Measurements from ENCODE around the gene GOLT1A. TPM values are rescaled to one million over a fixed set of nuclear protein-coding genes. Genes with fewer than 3 reads are reported as not detected.
"Not testable (repeated sequence)": the region's sequence is repeated elsewhere in the genome, so short reads cannot be mapped to it uniquely, and the experiment has no call there.

Gene GOLT1A
- polyA plus RNA-seq, 4 donors, result 42.8 to 136 (median 112) TPM

- no peak for DNase-seq
- peaks cover 0 to 63% (median 16%) of the 10 kb centered on the region in 3 donors for H3K36me3 ChIP-seq (ENCODE audit: control insufficient read depth in 3 of 3, insufficient read depth in 2 of 3, low read depth in 1 of 3, low read length in 3 of 3)
Measured at GRCh38 chr1:204241050-204241449, 27.3 kb upstream of the GOLT1A start.

GRCh38 chr1:204240233-204240632 lies 26.4 kb upstream of the GOLT1A start:
- Histone ChIP-seq H3K36me3 (ENCODE audit: control insufficient read depth in 3 of 3, insufficient read depth in 2 of 3, low read depth in 1 of 3, low read length in 3 of 3) (peaks cover 0 to 60% (median 16%) of the 10 kb centered on the region in 3 donors), H3K4me3 (ENCODE audit: low read depth in 1 of 3, low read length in 3 of 3) (no peak overlapping the region), H3K9me3 (ENCODE audit: control insufficient read depth in 2 of 2, insufficient read depth in 1 of 2, low read depth in 1 of 2, low read length in 1 of 2) (no peaks in the 10 kb centered on the region), H3K27me3 (ENCODE audit: control insufficient read depth in 3 of 3, insufficient read depth in 3 of 3, low read length in 3 of 3) (no peaks in the 10 kb centered on the region), H3K4me1 (ENCODE audit: control insufficient read depth in 3 of 3, insufficient read depth in 2 of 3, low read depth in 1 of 3, low read length in 2 of 3) (no peaks in the 10 kb centered on the region), H3K27ac (ENCODE audit: low read depth in 1 of 3, low read length in 2 of 3) (no peak overlapping the region)
- 73 to 93% (median 80%) methylated on average over 1 of the region's 1 CpG for WGBS, 3 donors
- DNase-seq (no peak), FAIRE-seq (no peak)

More at GRCh38 chr1:204241050-204241449, 27.3 kb upstream of the GOLT1A start:
- H3K27ac ChIP-seq (ENCODE audit: low read depth in 1 of 3, low read length in 2 of 3), result no peak overlapping the region
- no peaks in the 10 kb centered on the region for H3K27me3 ChIP-seq (ENCODE audit: control insufficient read depth in 3 of 3, insufficient read depth in 3 of 3, low read length in 3 of 3)
- H3K4me3 ChIP-seq (ENCODE audit: low read depth in 1 of 3, low read length in 3 of 3), result no peak overlapping the region
- FAIRE-seq, result no peak
- H3K4me1 ChIP-seq (ENCODE audit: control insufficient read depth in 3 of 3, insufficient read depth in 2 of 3, low read depth in 1 of 3, low read length in 2 of 3), result no peaks in the 10 kb centered on the region
- 48 to 67% (median 52%) methylated on average over 2 of the region's 2 CpGs for WGBS, 3 donors
- no peaks in the 10 kb centered on the region for H3K9me3 ChIP-seq (ENCODE audit: control insufficient read depth in 2 of 2, insufficient read depth in 1 of 2, low read depth in 1 of 2, low read length in 1 of 2)

GRCh38 chr1:204239401-204239800 lies 25.6 kb upstream of the GOLT1A start:
- peaks cover 0 to 52% (median 11%) of the 10 kb centered on the region in 3 donors for H3K36me3 ChIP-seq (ENCODE audit: control insufficient read depth in 3 of 3, insufficient read depth in 2 of 3, low read depth in 1 of 3, low read length in 3 of 3)
- not testable (repeated sequence) for H3K27me3 ChIP-seq (ENCODE audit: control insufficient read depth in 3 of 3, insufficient read depth in 3 of 3, low read length in 3 of 3); H3K27ac ChIP-seq (ENCODE audit: low read depth in 1 of 3, low read length in 2 of 3); FAIRE-seq; H3K4me1 ChIP-seq (ENCODE audit: control insufficient read depth in 3 of 3, insufficient read depth in 2 of 3, low read depth in 1 of 3, low read length in 2 of 3); H3K4me3 ChIP-seq (ENCODE audit: low read depth in 1 of 3, low read length in 3 of 3); DNase-seq; H3K9me3 ChIP-seq (ENCODE audit: control insufficient read depth in 2 of 2, insufficient read depth in 1 of 2, low read depth in 1 of 2, low read length in 1 of 2)
- 70 to 84% (median 76%) methylated on average over 3 of the region's 3 CpGs for WGBS, 3 donors

GRCh38 chr1:204238520-204238919 lies 24.7 kb upstream of the GOLT1A start:
- not testable (repeated sequence) for DNase-seq; FAIRE-seq; H3K9me3 ChIP-seq (ENCODE audit: control insufficient read depth in 2 of 2, insufficient read depth in 1 of 2, low read depth in 1 of 2, low read length in 1 of 2); H3K4me1 ChIP-seq (ENCODE audit: control insufficient read depth in 3 of 3, insufficient read depth in 2 of 3, low read depth in 1 of 3, low read length in 2 of 3); H3K27ac ChIP-seq (ENCODE audit: low read depth in 1 of 3, low read length in 2 of 3); H3K27me3 ChIP-seq (ENCODE audit: control insufficient read depth in 3 of 3, insufficient read depth in 3 of 3, low read length in 3 of 3); H3K4me3 ChIP-seq (ENCODE audit: low read depth in 1 of 3, low read length in 3 of 3)
- WGBS, 3 donors, result 89 to 95% (median 91%) methylated on average over 2 of the region's 2 CpGs
- peaks cover 0 to 50% (median 9%) of the 10 kb centered on the region in 3 donors for H3K36me3 ChIP-seq (ENCODE audit: control insufficient read depth in 3 of 3, insufficient read depth in 2 of 3, low read depth in 1 of 3, low read length in 3 of 3)

- not testable (repeated sequence) for H3K4me3 ChIP-seq (ENCODE audit: low read depth in 1 of 3, low read length in 3 of 3); H3K27me3 ChIP-seq (ENCODE audit: control insufficient read depth in 3 of 3, insufficient read depth in 3 of 3, low read length in 3 of 3); H3K4me1 ChIP-seq (ENCODE audit: control insufficient read depth in 3 of 3, insufficient read depth in 2 of 3, low read depth in 1 of 3, low read length in 2 of 3); FAIRE-seq; H3K9me3 ChIP-seq (ENCODE audit: control insufficient read depth in 2 of 2, insufficient read depth in 1 of 2, low read depth in 1 of 2, low read length in 1 of 2); H3K27ac ChIP-seq (ENCODE audit: low read depth in 1 of 3, low read length in 2 of 3); DNase-seq
- H3K36me3 ChIP-seq (ENCODE audit: control insufficient read depth in 3 of 3, insufficient read depth in 2 of 3, low read depth in 1 of 3, low read length in 3 of 3), result peaks cover 0 to 50% (median 9%) of the 10 kb centered on the region in 3 donors
- 97 to 100% (median 97%) methylated on average over 1 of the region's 1 CpG for WGBS, 3 donors
Measured at GRCh38 chr1:204237515-204237914, 23.7 kb upstream of the GOLT1A start.

- FAIRE-seq (no peak), DNase-seq (no peak)
- H3K27ac ChIP-seq (ENCODE audit: low read depth in 1 of 3, low read length in 2 of 3), result no peak overlapping the region
- peaks cover 5 to 51% (median 10%) of the 10 kb centered on the region in 3 donors for H3K36me3 ChIP-seq (ENCODE audit: control insufficient read depth in 3 of 3, insufficient read depth in 2 of 3, low read depth in 1 of 3, low read length in 3 of 3)
- H3K9me3 ChIP-seq (ENCODE audit: control insufficient read depth in 2 of 2, insufficient read depth in 1 of 2, low read depth in 1 of 2, low read length in 1 of 2), result no peaks in the 10 kb centered on the region
- H3K4me3 ChIP-seq (ENCODE audit: low read depth in 1 of 3, low read length in 3 of 3), result no peak overlapping the region
- no peaks in the 10 kb centered on the region for H3K27me3 ChIP-seq (ENCODE audit: control insufficient read depth in 3 of 3, insufficient read depth in 3 of 3, low read length in 3 of 3)
- peaks cover 0 to 10% (median 2%) of the 10 kb centered on the region in 3 donors for H3K4me1 ChIP-seq (ENCODE audit: control insufficient read depth in 3 of 3, insufficient read depth in 2 of 3, low read depth in 1 of 3, low read length in 2 of 3)
Measured at GRCh38 chr1:204232526-204232925, 18.7 kb upstream of the GOLT1A start.

GRCh38 chr1:204230211-204230610 lies 16.4 kb upstream of the GOLT1A start:
- peaks cover 0 to 33% (median 2%) of the 10 kb centered on the region in 3 donors for H3K4me1 ChIP-seq (ENCODE audit: control insufficient read depth in 3 of 3, insufficient read depth in 2 of 3, low read depth in 1 of 3, low read length in 2 of 3)
- H3K27me3 ChIP-seq (ENCODE audit: control insufficient read depth in 3 of 3, insufficient read depth in 3 of 3, low read length in 3 of 3), result no peaks in the 10 kb centered on the region
- no peak for DNase-seq
- H3K9me3 ChIP-seq (ENCODE audit: control insufficient read depth in 2 of 2, insufficient read depth in 1 of 2, low read depth in 1 of 2, low read length in 1 of 2), result no peaks in the 10 kb centered on the region
- no peak overlapping the region for H3K27ac ChIP-seq (ENCODE audit: low read depth in 1 of 3, low read length in 2 of 3)
- H3K4me3 ChIP-seq (ENCODE audit: low read depth in 1 of 3, low read length in 3 of 3), result no peak overlapping the region
- FAIRE-seq, result no peak
- peaks cover 5 to 58% (median 10%) of the 10 kb centered on the region in 3 donors for H3K36me3 ChIP-seq (ENCODE audit: control insufficient read depth in 3 of 3, insufficient read depth in 2 of 3, low read depth in 1 of 3, low read length in 3 of 3)
- 91 to 98% (median 94%) methylated on average over 14 of the region's 14 CpGs for WGBS, 3 donors

GRCh38 chr1:204228896-204229295 lies 15.1 kb upstream of the GOLT1A start:
- Histone ChIP-seq H3K4me1 (ENCODE audit: control insufficient read depth in 3 of 3, insufficient read depth in 2 of 3, low read depth in 1 of 3, low read length in 2 of 3) (peaks cover 0 to 33% (median 2%) of the 10 kb centered on the region in 3 donors), H3K4me3 (ENCODE audit: low read depth in 1 of 3, low read length in 3 of 3) (no peak overlapping the region), H3K27ac (ENCODE audit: low read depth in 1 of 3, low read length in 2 of 3) (peak overlapping the region in 2 of 3 donors; percentile 6 to 93), H3K27me3 (ENCODE audit: control insufficient read depth in 3 of 3, insufficient read depth in 3 of 3, low read length in 3 of 3) (no peaks in the 10 kb centered on the region), H3K9me3 (ENCODE audit: control insufficient read depth in 2 of 2, insufficient read depth in 1 of 2, low read depth in 1 of 2, low read length in 1 of 2) (no peaks in the 10 kb centered on the region), H3K36me3 (ENCODE audit: control insufficient read depth in 3 of 3, insufficient read depth in 2 of 3, low read depth in 1 of 3, low read length in 3 of 3) (peaks cover 5 to 62% (median 10%) of the 10 kb centered on the region in 3 donors)
- no peak for DNase-seq
- no peak for FAIRE-seq
- 94 to 98% (median 97%) methylated on average over 11 to 13 of the region's 13 CpGs for WGBS, 3 donors
